ENCODE measurements around the gene HOXD8.

GRCh38 chr2:176097820-176098365 is 31.6 kb upstream of the HOXD8 start:
- TF ChIP-seq CTCF (IDR thresholded peaks at IDR 0.05) = no peak
- no peak for TF ChIP-seq POLR2A (IDR thresholded peaks at IDR 0.05)

All from upper lobe of left lung (tissue), 4 donors.